Thoracic aorta (tissue), 2 donors: ENCODE data around the gene PDZRN3. TPM values are rescaled to one million over a fixed set of nuclear protein-coding genes. Genes with fewer than 3 reads are reported as not detected.

ENCODE experiments used
- ATAC-seq: fragments of 150-250 bp; one replicate; pipeline ENCODE4 v1.8.0; 2017; ENCODE audit warnings: low read depth; ENCODE audit not compliant: insufficient number of reproducible peaks, low FRiP score
- DNase-seq: peaks from one replicate; pipeline ENCODE4 v3.0.0-alpha.2; 2020; ENCODE audit warnings: low spot score
- H3K27ac ChIP-seq, 2 donors: fragments of 200-600 bp; sonication (generic); 1 replicate in 1 of 2; 2 replicates in 1 of 2; pipeline ENCODE4 v1.5.1; 2016; ENCODE audit warnings: mild to moderate bottlenecking in 2 of 2, moderate library complexity in 2 of 2
- H3K27me3 ChIP-seq: fragments of 200-600 bp; sonication (generic); replicated peaks from 2 replicates; pipeline ENCODE4 v1.6.0; 2016; ENCODE audit warnings: mild to moderate bottlenecking; ENCODE audit not compliant: insufficient read depth
- H3K36me3 ChIP-seq: fragments of 200-600 bp; sonication (generic); one replicate; pipeline ENCODE4 v1.5.1; 2016
- H3K4me1 ChIP-seq, 2 donors: fragments of 200-600 bp; sonication (generic); 1 replicate in 1 of 2; 2 replicates in 1 of 2; pipeline versions ENCODE4 v1.5.1 to v1.6.0; 2016; ENCODE audit warnings: low read depth in 2 of 2, mild to moderate bottlenecking in 1 of 2; ENCODE audit not compliant: control insufficient read depth in 1 of 2
- H3K4me3 ChIP-seq: fragments of 200-600 bp; sonication (generic); 2 replicates; pipeline ENCODE4 v1.5.1; 2016; ENCODE audit warnings: mild to moderate bottlenecking
- H3K9me3 ChIP-seq: fragments of 200-600 bp; sonication (generic); 2 replicates; pipeline ENCODE4 v1.5.1; 2016
- total RNA-seq, 2 donors: library from RNA; depleted of rRNA; stranded (reverse); fragments of >200 nt; gene quantifications; one replicate each; pipeline versions ENCODE4 v1.1.0 to v1.2.3, GENCODE V29; 2016
- TF ChIP-seq, protein P1 (sequence below): fragments of 200-600 bp; sonication (generic); IDR thresholded peaks from one replicate; pipeline ENCODE4 v1.5.1; 2019; ENCODE audit warnings: antibody characterized with exemption

PDZRN3 gene
- total RNA-seq, 2 donors from 2014 or later, result 140 to 166 TPM

- Histone ChIP-seq H3K4me1 (peaks cover 27 to 63% of the 10 kb centered on the region in 2 donors), H3K36me3 (no peaks in the 10 kb centered on the region), H3K4me3 (peak overlapping the region; percentile 3), H3K9me3 (no peaks in the 10 kb centered on the region), H3K27me3 (no peaks in the 10 kb centered on the region), H3K27ac (no peak overlapping the region)
- no peak for DNase-seq
- ATAC-seq, result no peak
- TF ChIP-seq, protein P1, sequence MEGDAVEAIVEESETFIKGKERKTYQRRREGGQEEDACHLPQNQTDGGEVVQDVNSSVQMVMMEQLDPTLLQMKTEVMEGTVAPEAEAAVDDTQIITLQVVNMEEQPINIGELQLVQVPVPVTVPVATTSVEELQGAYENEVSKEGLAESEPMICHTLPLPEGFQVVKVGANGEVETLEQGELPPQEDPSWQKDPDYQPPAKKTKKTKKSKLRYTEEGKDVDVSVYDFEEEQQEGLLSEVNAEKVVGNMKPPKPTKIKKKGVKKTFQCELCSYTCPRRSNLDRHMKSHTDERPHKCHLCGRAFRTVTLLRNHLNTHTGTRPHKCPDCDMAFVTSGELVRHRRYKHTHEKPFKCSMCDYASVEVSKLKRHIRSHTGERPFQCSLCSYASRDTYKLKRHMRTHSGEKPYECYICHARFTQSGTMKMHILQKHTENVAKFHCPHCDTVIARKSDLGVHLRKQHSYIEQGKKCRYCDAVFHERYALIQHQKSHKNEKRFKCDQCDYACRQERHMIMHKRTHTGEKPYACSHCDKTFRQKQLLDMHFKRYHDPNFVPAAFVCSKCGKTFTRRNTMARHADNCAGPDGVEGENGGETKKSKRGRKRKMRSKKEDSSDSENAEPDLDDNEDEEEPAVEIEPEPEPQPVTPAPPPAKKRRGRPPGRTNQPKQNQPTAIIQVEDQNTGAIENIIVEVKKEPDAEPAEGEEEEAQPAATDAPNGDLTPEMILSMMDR, result no peak
Measured at GRCh38 chr3:73423116-73423515, 201.6 kb downstream of the PDZRN3 start.

GRCh38 chr3:73422571-73422970, 202.2 kb downstream of the PDZRN3 start:
- peaks cover 27 to 61% of the 10 kb centered on the region in 2 donors for H3K4me1 ChIP-seq
- peak overlapping the region; percentile 3 for H3K4me3 ChIP-seq
- H3K27ac ChIP-seq, result no peak overlapping the region
- no peak for DNase-seq
- no peak for ATAC-seq
- H3K27me3 ChIP-seq, result no peaks in the 10 kb centered on the region
- H3K9me3 ChIP-seq, result no peaks in the 10 kb centered on the region
- TF ChIP-seq, protein P1, result no peak
- no peaks in the 10 kb centered on the region for H3K36me3 ChIP-seq

GRCh38 chr3:73419942-73420341, 204.8 kb downstream of the PDZRN3 start:
- peak overlapping the region; percentile 23 for H3K4me3 ChIP-seq
- TF ChIP-seq, protein P1, result no peak
- H3K9me3 ChIP-seq, result no peaks in the 10 kb centered on the region
- peaks cover 15 to 47% of the 10 kb centered on the region in 2 donors for H3K4me1 ChIP-seq
- ATAC-seq (no peak), DNase-seq (no peak)
- H3K27me3 ChIP-seq, result no peaks in the 10 kb centered on the region
- H3K36me3 ChIP-seq, result no peaks in the 10 kb centered on the region
- peak overlapping the region in 1 of 2 donors; percentile 8 for H3K27ac ChIP-seq

DNA sequence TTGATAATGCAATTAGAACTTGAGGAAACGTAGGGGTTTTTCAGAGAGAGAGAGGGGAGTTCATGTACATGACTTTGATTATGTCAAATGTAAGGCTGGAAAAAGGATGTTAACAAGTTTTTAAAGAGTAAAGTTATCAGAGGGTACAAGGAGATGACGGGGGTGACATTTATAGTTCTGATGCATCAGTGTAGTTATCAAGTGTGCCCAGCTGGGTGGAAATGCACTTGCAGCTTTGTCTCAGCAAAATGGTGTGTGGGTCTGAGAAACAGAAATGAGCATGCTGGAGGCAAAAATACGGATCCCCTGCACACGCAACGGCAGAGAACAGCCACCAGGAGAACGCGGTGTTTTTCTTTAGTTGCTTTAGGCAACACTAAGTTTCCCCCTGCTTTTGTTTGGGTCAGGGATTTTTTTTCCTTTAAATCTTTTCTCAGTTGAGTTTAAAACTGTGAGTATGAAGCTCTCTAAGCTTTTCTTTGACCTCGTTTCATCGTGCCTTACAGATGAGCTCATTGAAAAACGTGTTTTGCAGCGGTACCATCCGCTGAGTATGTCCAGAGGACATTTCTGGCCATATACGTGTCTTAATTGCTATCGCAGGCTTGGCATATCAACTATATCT, 205.4 kb downstream of the PDZRN3 start:
- Histone ChIP-seq H3K9me3 (no peaks in the 10 kb centered on the region), H3K36me3 (no peaks in the 10 kb centered on the region), H3K27me3 (no peaks in the 10 kb centered on the region), H3K4me3 (peak overlapping the region; percentile 23), H3K4me1 (peaks cover 15 to 47% of the 10 kb centered on the region in 2 donors), H3K27ac (peak overlapping the region in 1 of 2 donors; percentile 8)
- no peak for DNase-seq
- TF ChIP-seq, protein P1, result peak; percentile 29
- no peak for ATAC-seq

DNA sequence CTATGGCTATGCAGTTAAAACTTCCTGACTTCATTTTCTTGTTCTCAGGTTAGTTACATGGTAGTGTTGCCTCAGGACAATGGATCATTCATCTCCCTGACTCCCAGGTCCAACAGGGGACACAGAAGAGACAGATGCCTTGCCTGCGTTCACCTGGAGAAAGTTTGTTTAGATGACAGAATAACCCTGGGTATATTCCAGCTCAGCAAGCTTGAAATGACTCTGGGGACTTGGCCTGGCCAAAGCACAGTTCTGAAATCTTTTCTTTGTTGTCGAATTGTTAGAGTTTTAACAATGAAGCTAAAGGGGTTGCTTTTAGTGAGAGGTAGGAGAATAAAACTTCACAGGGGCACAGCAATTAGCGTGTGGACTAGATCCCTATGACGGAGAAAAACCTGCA, 206.1 kb downstream of the PDZRN3 start:
- Histone ChIP-seq H3K36me3 (no peaks in the 10 kb centered on the region), H3K27me3 (no peaks in the 10 kb centered on the region), H3K27ac (no peak overlapping the region), H3K4me3 (no peak overlapping the region), H3K9me3 (no peaks in the 10 kb centered on the region), H3K4me1 (peaks cover 15 to 45% of the 10 kb centered on the region in 2 donors)
- DNase-seq, result no peak
- no peak for ATAC-seq
- TF ChIP-seq, protein P1, result no peak
